ENCODE measurements around the gene CMTM6.
A peak's percentile ranks its signal among the peaks of the same experiment; 100 is the strongest.

CMTM6 gene

DNA sequence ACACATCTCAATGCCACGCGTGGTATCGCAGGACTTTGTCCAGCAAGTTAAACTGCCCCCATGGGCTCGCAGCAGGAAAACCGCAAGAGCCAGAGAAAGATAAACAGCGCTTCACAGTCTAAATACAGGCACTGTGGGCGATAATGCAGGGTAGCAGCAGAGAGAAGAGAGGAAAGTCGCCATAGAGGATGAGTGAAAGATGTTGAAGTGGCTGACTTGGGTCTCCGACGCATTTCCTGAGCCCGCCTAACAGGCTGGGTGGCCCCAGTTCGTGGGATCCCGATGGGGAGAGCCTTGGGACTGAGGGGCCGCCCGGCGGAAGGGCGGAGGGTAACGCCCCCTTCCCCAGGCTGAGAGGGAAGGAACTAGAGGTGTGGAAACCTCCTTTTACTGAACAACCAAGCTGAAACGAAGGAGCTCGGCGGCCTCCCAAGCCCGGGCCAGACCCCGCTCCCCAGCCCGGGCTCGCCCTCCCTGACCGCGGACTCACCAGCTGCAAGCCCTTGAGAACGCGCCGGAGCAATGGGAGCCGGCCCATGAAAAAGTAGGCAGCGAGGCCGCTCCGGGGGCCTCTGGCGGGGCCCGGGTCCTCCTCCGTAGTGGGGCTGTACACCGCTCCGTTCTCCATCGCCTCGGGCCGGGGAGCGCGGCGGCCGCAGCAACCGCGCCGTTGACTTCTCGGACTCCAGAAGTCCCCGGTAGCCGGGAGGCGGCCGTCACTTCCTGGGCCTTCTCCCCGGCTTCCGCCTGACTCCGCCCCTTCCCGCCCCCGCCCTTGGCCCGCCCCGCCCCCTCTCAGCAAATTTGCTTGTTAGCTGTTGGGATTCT, at the start of gene CMTM6:
CMTM6 (minus strand) TSS at position 735 of the 828 bp plus-strand sequence; CDS start at position 628, 107 bp downstream.
- H3K4me3 Mint-ChIP-seq = peak within 1 kb of the TSS; percentile 96 to 100 (median 97)
- peaks cover 34% of the 10 kb centered on the region for H3K4me1 Mint-ChIP-seq
- TF ChIP-seq, protein P1, sequence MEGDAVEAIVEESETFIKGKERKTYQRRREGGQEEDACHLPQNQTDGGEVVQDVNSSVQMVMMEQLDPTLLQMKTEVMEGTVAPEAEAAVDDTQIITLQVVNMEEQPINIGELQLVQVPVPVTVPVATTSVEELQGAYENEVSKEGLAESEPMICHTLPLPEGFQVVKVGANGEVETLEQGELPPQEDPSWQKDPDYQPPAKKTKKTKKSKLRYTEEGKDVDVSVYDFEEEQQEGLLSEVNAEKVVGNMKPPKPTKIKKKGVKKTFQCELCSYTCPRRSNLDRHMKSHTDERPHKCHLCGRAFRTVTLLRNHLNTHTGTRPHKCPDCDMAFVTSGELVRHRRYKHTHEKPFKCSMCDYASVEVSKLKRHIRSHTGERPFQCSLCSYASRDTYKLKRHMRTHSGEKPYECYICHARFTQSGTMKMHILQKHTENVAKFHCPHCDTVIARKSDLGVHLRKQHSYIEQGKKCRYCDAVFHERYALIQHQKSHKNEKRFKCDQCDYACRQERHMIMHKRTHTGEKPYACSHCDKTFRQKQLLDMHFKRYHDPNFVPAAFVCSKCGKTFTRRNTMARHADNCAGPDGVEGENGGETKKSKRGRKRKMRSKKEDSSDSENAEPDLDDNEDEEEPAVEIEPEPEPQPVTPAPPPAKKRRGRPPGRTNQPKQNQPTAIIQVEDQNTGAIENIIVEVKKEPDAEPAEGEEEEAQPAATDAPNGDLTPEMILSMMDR (IDR thresholded peaks at IDR 0.05; ENCODE audit: unreplicated experiment in 3 of 3) = no peak
- no peaks in the 10 kb centered on the region for H3K9me3 Mint-ChIP-seq
- H3K27ac Mint-ChIP-seq = peak within 1 kb of the TSS; percentile 84 to 98 (median 92)
- no peaks in the 10 kb centered on the region for H3K27me3 Mint-ChIP-seq (ENCODE audit: low read depth)
- H3K36me3 Mint-ChIP-seq (ENCODE audit: low read depth) = peaks cover 5% of the 10 kb centered on the region

GRCh38 chr3:32552013-32552412, 49.4 kb upstream of the CMTM6 start:
- H3K27ac Mint-ChIP-seq = no peak overlapping the region
- no peaks in the 10 kb centered on the region for H3K9me3 Mint-ChIP-seq
- H3K27me3 Mint-ChIP-seq (ENCODE audit: low read depth) = no peaks in the 10 kb centered on the region
- no peak overlapping the region for H3K4me3 Mint-ChIP-seq
- H3K36me3 Mint-ChIP-seq (ENCODE audit: low read depth) = peaks cover 4% of the 10 kb centered on the region
- H3K4me1 Mint-ChIP-seq = peaks cover 5% of the 10 kb centered on the region
- TF ChIP-seq, protein P1 (IDR thresholded peaks at IDR 0.05; ENCODE audit: unreplicated experiment in 3 of 3) = no peak

GRCh38 chr3:32551496-32551895, 48.8 kb upstream of the CMTM6 start:
- H3K27me3 Mint-ChIP-seq (ENCODE audit: low read depth) = no peaks in the 10 kb centered on the region
- no peak overlapping the region for H3K4me3 Mint-ChIP-seq
- H3K9me3 Mint-ChIP-seq = no peaks in the 10 kb centered on the region
- peak overlapping the region in 1 of 3 experiments; percentile 8 for H3K27ac Mint-ChIP-seq
- H3K36me3 Mint-ChIP-seq (ENCODE audit: low read depth) = peaks cover 7% of the 10 kb centered on the region
- peaks cover 5% of the 10 kb centered on the region for H3K4me1 Mint-ChIP-seq
- TF ChIP-seq, protein P1 (IDR thresholded peaks at IDR 0.05; ENCODE audit: unreplicated experiment in 3 of 3) = no peak

DNA sequence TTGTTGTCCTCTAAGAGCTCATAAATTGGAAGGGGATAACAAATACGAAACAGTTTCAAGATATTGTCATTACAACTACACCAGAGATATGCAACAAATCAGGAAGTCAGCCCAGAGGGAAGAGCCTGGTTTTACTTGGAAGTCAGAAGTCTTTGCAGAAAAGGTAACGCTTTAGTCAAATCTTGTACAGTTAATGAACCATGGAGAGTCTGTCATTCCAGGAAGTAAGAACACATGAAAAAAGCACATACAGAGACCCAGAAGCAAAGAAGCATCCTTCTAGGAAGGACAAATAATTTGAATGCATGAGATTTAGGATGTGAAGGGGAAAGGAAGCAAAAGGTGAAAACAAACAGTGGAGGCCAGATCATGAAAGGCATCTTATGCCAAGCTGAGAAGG, 48.4 kb upstream of the CMTM6 start:
- peaks cover 5% of the 10 kb centered on the region for H3K4me1 Mint-ChIP-seq
- TF ChIP-seq, protein P1 (IDR thresholded peaks at IDR 0.05; ENCODE audit: unreplicated experiment in 3 of 3) = no peak
- no peaks in the 10 kb centered on the region for H3K9me3 Mint-ChIP-seq
- H3K27ac Mint-ChIP-seq = peak overlapping the region in 1 of 3 experiments; percentile 8
- no peaks in the 10 kb centered on the region for H3K27me3 Mint-ChIP-seq (ENCODE audit: low read depth)
- H3K4me3 Mint-ChIP-seq = no peak overlapping the region
- peaks cover 10% of the 10 kb centered on the region for H3K36me3 Mint-ChIP-seq (ENCODE audit: low read depth)

DNA sequence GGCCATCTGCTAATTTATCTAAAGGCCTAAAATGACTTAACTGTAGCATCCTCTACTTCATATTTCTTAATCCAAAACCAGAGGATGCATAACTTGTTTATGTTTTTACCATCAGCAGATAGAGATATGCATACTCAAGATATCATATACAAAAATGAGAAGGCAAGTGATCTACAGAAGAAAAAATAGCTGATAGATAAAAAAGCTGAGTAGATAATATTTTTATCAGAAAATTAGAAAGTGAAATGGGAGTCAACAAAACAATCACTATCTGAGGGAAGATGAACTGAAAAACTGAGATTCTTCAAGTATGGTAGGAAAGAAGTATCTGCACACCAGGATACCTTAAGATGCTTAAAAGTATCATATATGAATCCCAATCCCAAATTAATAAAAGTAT, 42.7 kb upstream of the CMTM6 start:
- TF ChIP-seq, protein P1 (IDR thresholded peaks at IDR 0.05; ENCODE audit: unreplicated experiment in 3 of 3) = no peak
- H3K27me3 Mint-ChIP-seq (ENCODE audit: low read depth) = no peaks in the 10 kb centered on the region
- no peak overlapping the region for H3K27ac Mint-ChIP-seq
- peaks cover 31% of the 10 kb centered on the region for H3K36me3 Mint-ChIP-seq (ENCODE audit: low read depth)
- H3K4me1 Mint-ChIP-seq = no peaks in the 10 kb centered on the region
- no peak overlapping the region for H3K4me3 Mint-ChIP-seq
- no peaks in the 10 kb centered on the region for H3K9me3 Mint-ChIP-seq

GRCh38 chr3:32544894-32545293, 42.2 kb upstream of the CMTM6 start:
- H3K9me3 Mint-ChIP-seq = no peaks in the 10 kb centered on the region
- peaks cover 31% of the 10 kb centered on the region for H3K36me3 Mint-ChIP-seq (ENCODE audit: low read depth)
- no peak overlapping the region for H3K4me3 Mint-ChIP-seq
- no peaks in the 10 kb centered on the region for H3K4me1 Mint-ChIP-seq
- no peaks in the 10 kb centered on the region for H3K27me3 Mint-ChIP-seq (ENCODE audit: low read depth)
- TF ChIP-seq, protein P1 (IDR thresholded peaks at IDR 0.05; ENCODE audit: unreplicated experiment in 3 of 3) = no peak
- no peak overlapping the region for H3K27ac Mint-ChIP-seq

Measured in nephron (organoid).